Measurements from ENCODE around the gene CDH1. TPM values are rescaled to one million over a fixed set of nuclear protein-coding genes. Genes with fewer than 3 reads are reported as not detected.

The CDH1 gene
- total RNA-seq, 1 experiment from 2014 or later: 328 TPM

GRCh38 chr16:68851601-68852000 is 114.5 kb downstream of the CDH1 start:
- H3K36me3 Mint-ChIP-seq (ENCODE audit: insufficient read depth, unreplicated experiment): no peaks in the 10 kb centered on the region
- H3K4me3 Mint-ChIP-seq (ENCODE audit: low read depth, unreplicated experiment): no peak overlapping the region
- CTCF ChIA-PET: no interaction called here
- H3K4me1 Mint-ChIP-seq (ENCODE audit: low read depth, unreplicated experiment): no peaks in the 10 kb centered on the region
- no TSS peak for BruUV-seq (replicated peaks)
- DNase-seq: no peak
- H3K27ac Mint-ChIP-seq (ENCODE audit: unreplicated experiment): no peak overlapping the region
- no peaks in the 10 kb centered on the region for H3K27me3 Mint-ChIP-seq (ENCODE audit: unreplicated experiment)
- intact Hi-C loops (cut with micrococcal nuclease; ENCODE audit: unreplicated experiment): no loop called here
- no peak for TF ChIP-seq CTCF (IDR thresholded peaks at IDR 0.05; ENCODE audit: unreplicated experiment)
- H3K9me3 Mint-ChIP-seq (ENCODE audit: low read depth, unreplicated experiment): no peaks in the 10 kb centered on the region

DNA sequence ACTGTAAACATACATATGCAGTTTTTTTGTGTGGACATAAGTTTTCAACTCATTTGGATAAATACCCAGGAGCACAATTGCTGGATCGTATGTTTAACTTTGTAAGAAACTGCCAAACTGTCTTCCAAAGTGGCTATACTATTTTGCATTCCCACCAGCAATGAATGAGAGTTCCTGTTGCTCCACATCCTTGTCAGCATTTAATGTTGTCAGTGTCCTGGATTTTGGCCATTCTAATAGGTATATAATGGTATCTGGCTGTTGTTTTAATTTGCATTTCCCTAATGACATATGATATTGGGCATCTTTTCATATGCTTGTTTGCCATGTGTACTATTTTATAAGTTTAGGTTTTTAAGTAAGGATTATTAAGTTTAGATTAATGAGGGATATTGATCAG is 120.4 kb downstream of the CDH1 start:
- Mint-ChIP-seq H3K9me3 (ENCODE audit: low read depth, unreplicated experiment) (no peaks in the 10 kb centered on the region), H3K4me3 (ENCODE audit: low read depth, unreplicated experiment) (no peak overlapping the region), H3K36me3 (ENCODE audit: insufficient read depth, unreplicated experiment) (no peaks in the 10 kb centered on the region), H3K27ac (ENCODE audit: unreplicated experiment) (no peak overlapping the region), H3K27me3 (ENCODE audit: unreplicated experiment) (no peaks in the 10 kb centered on the region), H3K4me1 (ENCODE audit: low read depth, unreplicated experiment) (no peaks in the 10 kb centered on the region)
- no TSS peak for BruUV-seq (replicated peaks)
- CTCF ChIA-PET: no interaction called here
- no peak for DNase-seq
- no peak for TF ChIP-seq CTCF (IDR thresholded peaks at IDR 0.05; ENCODE audit: unreplicated experiment)
- intact Hi-C loops (cut with micrococcal nuclease; ENCODE audit: unreplicated experiment): no loop called here

GRCh38 chr16:68859828-68860227 is 122.7 kb downstream of the CDH1 start:
- CTCF ChIA-PET: no interaction called here
- no peak for TF ChIP-seq CTCF (IDR thresholded peaks at IDR 0.05; ENCODE audit: unreplicated experiment)
- no peaks in the 10 kb centered on the region for H3K9me3 Mint-ChIP-seq (ENCODE audit: low read depth, unreplicated experiment)
- intact Hi-C loops (cut with micrococcal nuclease; ENCODE audit: unreplicated experiment): no loop called here
- no peak for DNase-seq
- H3K27ac Mint-ChIP-seq (ENCODE audit: unreplicated experiment): no peak overlapping the region
- BruUV-seq (replicated peaks): no TSS peak
- H3K4me1 Mint-ChIP-seq (ENCODE audit: low read depth, unreplicated experiment): no peaks in the 10 kb centered on the region
- no peak overlapping the region for H3K4me3 Mint-ChIP-seq (ENCODE audit: low read depth, unreplicated experiment)
- peaks cover 5% of the 10 kb centered on the region for H3K36me3 Mint-ChIP-seq (ENCODE audit: insufficient read depth, unreplicated experiment)
- H3K27me3 Mint-ChIP-seq (ENCODE audit: unreplicated experiment): no peaks in the 10 kb centered on the region

DNA sequence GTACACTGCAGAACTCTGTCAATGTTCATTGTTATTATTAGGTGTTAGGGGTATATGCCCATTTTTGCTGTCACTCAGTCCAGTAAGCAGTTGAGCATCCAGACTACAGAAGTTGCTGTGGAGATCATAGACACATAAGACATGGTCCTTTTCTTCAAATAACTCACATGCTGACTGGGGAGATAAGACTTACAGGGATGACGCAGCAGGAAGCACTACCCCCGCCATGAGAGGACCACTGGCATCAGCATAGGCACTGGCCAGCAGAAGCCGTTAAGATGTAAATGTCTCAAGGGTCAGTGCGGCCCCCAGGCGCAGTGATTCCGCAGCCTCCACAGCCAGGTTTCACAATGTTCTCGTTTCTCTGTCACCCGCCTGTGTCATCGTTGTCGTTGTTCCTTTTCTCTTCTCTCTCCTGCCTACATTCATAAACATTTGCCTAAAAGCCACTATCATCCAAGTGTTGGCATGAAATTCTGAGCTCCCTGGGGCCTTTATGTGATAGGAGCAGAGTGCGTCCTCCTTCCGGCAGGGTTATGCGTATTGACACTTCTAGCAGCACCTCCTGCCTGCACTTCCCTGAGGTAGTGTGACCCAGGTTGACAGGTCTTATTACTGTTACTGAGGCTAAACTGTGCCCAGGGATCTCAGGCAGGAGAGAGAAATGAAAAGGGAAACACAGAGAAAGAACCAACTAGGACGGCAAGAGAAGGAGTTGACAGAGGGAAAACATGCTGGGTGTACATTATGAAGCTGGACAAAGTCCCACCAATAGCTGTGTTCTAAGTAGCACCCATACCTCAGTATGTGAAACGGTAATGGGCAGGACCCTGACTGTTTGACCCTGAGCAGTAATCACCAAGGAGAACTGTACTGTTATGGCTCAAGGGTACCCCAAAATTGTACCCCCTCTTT is 124.1 kb downstream of the CDH1 start:
- H3K4me3 Mint-ChIP-seq (ENCODE audit: low read depth, unreplicated experiment): no peak overlapping the region
- intact Hi-C loops (cut with micrococcal nuclease; ENCODE audit: unreplicated experiment): no loop called here
- no peaks in the 10 kb centered on the region for H3K27me3 Mint-ChIP-seq (ENCODE audit: unreplicated experiment)
- no peak for DNase-seq
- H3K4me1 Mint-ChIP-seq (ENCODE audit: low read depth, unreplicated experiment): no peaks in the 10 kb centered on the region
- BruUV-seq (replicated peaks): no TSS peak
- peaks cover 5% of the 10 kb centered on the region for H3K36me3 Mint-ChIP-seq (ENCODE audit: insufficient read depth, unreplicated experiment)
- no peak overlapping the region for H3K27ac Mint-ChIP-seq (ENCODE audit: unreplicated experiment)
- CTCF ChIA-PET: no interaction called here
- no peak for TF ChIP-seq CTCF (IDR thresholded peaks at IDR 0.05; ENCODE audit: unreplicated experiment)
- no peaks in the 10 kb centered on the region for H3K9me3 Mint-ChIP-seq (ENCODE audit: low read depth, unreplicated experiment)
